Measurements from ENCODE around the gene EGF. TPM values are rescaled to one million over a fixed set of nuclear protein-coding genes. Genes with fewer than 3 reads are reported as not detected.

EGF gene
- total RNA-seq, 1 donor from 2014 or later, result 6.6 TPM

DNA sequence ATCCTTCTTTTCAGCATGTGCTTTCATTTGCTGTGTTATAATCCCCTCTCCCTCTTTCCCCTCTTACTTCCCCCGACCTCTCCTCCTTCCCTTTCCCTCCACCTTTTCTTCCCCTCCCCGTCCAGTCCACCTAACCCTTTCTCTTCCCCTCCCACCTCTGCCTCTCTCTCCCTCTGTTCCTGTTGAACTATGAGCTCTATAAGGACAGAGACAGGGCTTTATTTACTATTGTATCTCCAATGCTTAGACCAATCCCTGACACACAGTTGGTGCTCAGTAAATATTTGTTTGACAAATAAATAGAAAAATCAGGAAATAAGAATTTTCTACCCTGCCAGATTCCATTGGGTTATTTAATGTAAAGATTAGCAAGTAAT is 60.8 kb downstream of the EGF start:
- peaks cover 5% of the 10 kb centered on the region for H3K4me1 Mint-ChIP-seq
- no peak overlapping the region for H3K27ac Mint-ChIP-seq
- Histone ChIP-seq H3K36me3 (no peaks in the 10 kb centered on the region), H3F3A (ENCODE audit: low read depth) (no peaks in the 10 kb centered on the region), H4K20me1 (ENCODE audit: low read depth) (no peaks in the 10 kb centered on the region), H3K79me2 (ENCODE audit: low read depth) (no peaks in the 10 kb centered on the region), H3K9ac (no peak overlapping the region), H3K4me3 (no peak overlapping the region), H3K27me3 (no peaks in the 10 kb centered on the region), H3K27ac (no peak overlapping the region), H3K4me1 (peaks cover 16% of the 10 kb centered on the region), H3K9me3 (ENCODE audit: low read depth) (no peaks in the 10 kb centered on the region), H2AFZ (replicated peaks) (peak overlapping the region; percentile 53), H3K4me2 (peak overlapping the region; percentile 46)
- no peak for TF ChIP-seq EZH2phosphoT487 (IDR thresholded peaks at IDR 0.05)
- TF ChIP-seq EZH2 (IDR thresholded peaks at IDR 0.05), result no peak
- TF ChIP-seq, protein P1, sequence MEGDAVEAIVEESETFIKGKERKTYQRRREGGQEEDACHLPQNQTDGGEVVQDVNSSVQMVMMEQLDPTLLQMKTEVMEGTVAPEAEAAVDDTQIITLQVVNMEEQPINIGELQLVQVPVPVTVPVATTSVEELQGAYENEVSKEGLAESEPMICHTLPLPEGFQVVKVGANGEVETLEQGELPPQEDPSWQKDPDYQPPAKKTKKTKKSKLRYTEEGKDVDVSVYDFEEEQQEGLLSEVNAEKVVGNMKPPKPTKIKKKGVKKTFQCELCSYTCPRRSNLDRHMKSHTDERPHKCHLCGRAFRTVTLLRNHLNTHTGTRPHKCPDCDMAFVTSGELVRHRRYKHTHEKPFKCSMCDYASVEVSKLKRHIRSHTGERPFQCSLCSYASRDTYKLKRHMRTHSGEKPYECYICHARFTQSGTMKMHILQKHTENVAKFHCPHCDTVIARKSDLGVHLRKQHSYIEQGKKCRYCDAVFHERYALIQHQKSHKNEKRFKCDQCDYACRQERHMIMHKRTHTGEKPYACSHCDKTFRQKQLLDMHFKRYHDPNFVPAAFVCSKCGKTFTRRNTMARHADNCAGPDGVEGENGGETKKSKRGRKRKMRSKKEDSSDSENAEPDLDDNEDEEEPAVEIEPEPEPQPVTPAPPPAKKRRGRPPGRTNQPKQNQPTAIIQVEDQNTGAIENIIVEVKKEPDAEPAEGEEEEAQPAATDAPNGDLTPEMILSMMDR (IDR thresholded peaks at IDR 0.05), result no peak
- H3K9me3 Mint-ChIP-seq, result no peaks in the 10 kb centered on the region
- H3K4me3 Mint-ChIP-seq, result no peak overlapping the region
- no peaks in the 10 kb centered on the region for H3K27me3 Mint-ChIP-seq (ENCODE audit: insufficient read depth, low read depth)
- DNase-seq (ENCODE audit: low spot score), result no peak
- peaks cover 4% of the 10 kb centered on the region for H3K36me3 Mint-ChIP-seq

DNA sequence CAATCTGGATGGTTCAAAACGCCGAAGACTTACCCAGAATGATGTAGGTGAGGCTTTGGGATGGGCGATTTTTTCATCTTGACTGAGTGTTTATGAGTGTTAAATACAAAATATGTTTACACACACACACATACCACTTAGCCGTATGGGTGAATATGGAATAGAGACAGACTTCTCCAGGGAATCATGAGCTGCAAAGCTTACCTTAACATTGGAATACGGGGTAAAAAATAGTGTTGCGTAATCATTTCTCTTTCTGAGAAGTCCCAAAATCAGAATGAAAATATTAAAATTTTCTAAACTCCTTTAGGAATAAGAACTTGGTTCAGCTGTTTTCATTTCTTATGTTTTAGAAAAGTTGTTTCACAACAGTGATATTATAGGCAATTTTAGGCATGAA is 63.5 kb downstream of the EGF start:
- no peak overlapping the region for H3K4me3 Mint-ChIP-seq
- Histone ChIP-seq H2AFZ (replicated peaks) (no peak overlapping the region), H3K27me3 (no peaks in the 10 kb centered on the region), H3K9me3 (ENCODE audit: low read depth) (no peaks in the 10 kb centered on the region), H3K4me1 (peaks cover 21% of the 10 kb centered on the region), H3K9ac (no peak overlapping the region), H3K79me2 (ENCODE audit: low read depth) (no peaks in the 10 kb centered on the region), H3K27ac (no peak overlapping the region), H4K20me1 (ENCODE audit: low read depth) (no peaks in the 10 kb centered on the region), H3K36me3 (no peaks in the 10 kb centered on the region), H3F3A (ENCODE audit: low read depth) (no peaks in the 10 kb centered on the region), H3K4me3 (no peak overlapping the region), H3K4me2 (no peak overlapping the region)
- TF ChIP-seq EZH2 (IDR thresholded peaks at IDR 0.05) (no peak), EZH2phosphoT487 (IDR thresholded peaks at IDR 0.05) (no peak)
- TF ChIP-seq, protein P1 (IDR thresholded peaks at IDR 0.05), result no peak
- no peak overlapping the region for H3K27ac Mint-ChIP-seq
- peaks cover 5% of the 10 kb centered on the region for H3K4me1 Mint-ChIP-seq
- H3K36me3 Mint-ChIP-seq, result no peaks in the 10 kb centered on the region
- no peaks in the 10 kb centered on the region for H3K9me3 Mint-ChIP-seq
- no peaks in the 10 kb centered on the region for H3K27me3 Mint-ChIP-seq (ENCODE audit: insufficient read depth, low read depth)
- no peak for DNase-seq (ENCODE audit: low spot score)

DNA sequence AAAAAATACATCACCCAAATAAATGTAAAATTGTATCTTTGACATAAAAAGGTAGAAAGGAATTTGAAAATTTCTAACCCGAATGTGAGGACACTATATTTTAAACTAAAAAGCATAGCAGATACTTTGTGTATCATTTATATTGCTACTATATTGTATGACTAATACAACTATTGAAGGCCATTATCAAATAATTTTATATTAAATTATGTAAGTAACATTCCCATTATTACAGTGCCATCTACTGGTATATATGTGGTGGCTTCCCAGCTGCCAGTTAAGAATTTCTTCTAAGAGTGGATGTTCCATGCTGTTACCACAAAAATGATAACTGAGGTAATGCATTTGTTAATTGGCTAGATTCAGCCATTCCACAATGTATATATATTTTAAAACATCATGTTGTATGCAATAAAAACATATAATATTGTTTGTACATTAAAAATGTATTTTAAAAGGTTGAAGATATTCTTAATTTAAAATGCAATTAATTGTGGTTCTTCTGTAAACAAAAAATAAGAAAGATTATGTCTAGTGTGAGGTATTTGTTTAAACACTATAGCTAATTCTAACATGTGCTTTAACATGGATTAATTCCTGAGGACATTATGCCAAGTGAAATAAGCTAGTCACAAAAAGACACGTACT is 65.3 kb downstream of the EGF start:
- Mint-ChIP-seq H3K27ac (no peak overlapping the region), H3K4me1 (peaks cover 5% of the 10 kb centered on the region), H3K9me3 (no peaks in the 10 kb centered on the region), H3K36me3 (no peaks in the 10 kb centered on the region), H3K27me3 (ENCODE audit: insufficient read depth, low read depth) (no peaks in the 10 kb centered on the region), H3K4me3 (no peak overlapping the region)
- Histone ChIP-seq H3K4me1 (peaks cover 19% of the 10 kb centered on the region), H3F3A (ENCODE audit: low read depth) (no peaks in the 10 kb centered on the region), H2AFZ (replicated peaks) (no peak overlapping the region), H3K36me3 (no peaks in the 10 kb centered on the region), H3K9ac (no peak overlapping the region), H4K20me1 (ENCODE audit: low read depth) (no peaks in the 10 kb centered on the region), H3K4me3 (no peak overlapping the region), H3K79me2 (ENCODE audit: low read depth) (no peaks in the 10 kb centered on the region), H3K27me3 (no peaks in the 10 kb centered on the region), H3K4me2 (peak overlapping the region; percentile 36), H3K9me3 (ENCODE audit: low read depth) (no peaks in the 10 kb centered on the region), H3K27ac (no peak overlapping the region)
- DNase-seq (ENCODE audit: low spot score), result peak; percentile 38
- no peak for TF ChIP-seq EZH2 (IDR thresholded peaks at IDR 0.05)
- TF ChIP-seq, protein P1 (IDR thresholded peaks at IDR 0.05), result peak; percentile 76

Measured in neural progenitor cell (in vitro differentiated cells).